GM21381 (cell line): ENCODE data around the gene PPP6C.
"Not testable (repeated sequence)": the region's sequence is repeated elsewhere in the genome, so short reads cannot be mapped to it uniquely, and the experiment has no call there.

Source experiments
- ATAC-seq: cut with Tn5 transposase; IDR thresholded peaks from one replicate; pipeline ENCODE4 v1.9.1; 2021; ENCODE audit warnings: mild to moderate bottlenecking, moderate library complexity; ENCODE audit not compliant: unreplicated experiment

The PPP6C gene

DNA sequence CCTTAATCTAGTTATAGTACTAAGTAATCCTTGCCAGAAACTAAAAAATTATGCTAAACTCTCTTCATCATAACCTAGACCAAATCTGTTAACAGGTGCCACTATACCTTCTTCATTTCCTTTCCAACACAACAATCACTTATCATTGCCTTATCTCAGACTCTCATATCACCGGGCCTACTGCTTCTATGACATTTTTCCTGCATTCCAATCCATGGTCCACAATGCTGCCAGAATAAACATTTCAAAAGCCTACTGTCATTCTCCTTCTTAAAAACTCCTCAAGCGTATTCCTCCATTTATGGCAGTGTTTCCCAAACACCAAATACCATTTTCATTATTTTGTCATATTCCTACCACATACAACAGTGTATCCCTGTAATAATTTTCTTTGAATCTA is 6.5 kb downstream of the PPP6C start:
- ATAC-seq = no peak

DNA sequence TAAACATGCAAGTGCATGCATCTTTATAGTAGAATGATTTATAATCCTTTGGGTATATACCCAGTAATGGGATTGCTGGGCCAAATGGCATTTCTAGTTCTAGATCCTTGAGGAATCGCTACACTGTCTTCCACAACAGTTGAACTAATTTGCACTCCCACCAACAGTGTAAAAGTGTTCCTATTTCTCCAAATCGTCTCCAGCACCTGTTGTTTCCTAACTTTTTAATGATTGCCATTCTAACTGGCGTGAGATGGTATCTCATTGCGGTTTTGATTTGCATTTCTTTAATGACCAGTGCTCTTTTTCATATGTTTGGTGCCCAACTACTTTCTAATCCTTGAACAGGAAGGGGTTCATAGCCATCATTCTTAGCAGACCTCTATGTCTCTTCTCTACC is 7.8 kb downstream of the PPP6C start:
- ATAC-seq = not testable (repeated sequence)

DNA sequence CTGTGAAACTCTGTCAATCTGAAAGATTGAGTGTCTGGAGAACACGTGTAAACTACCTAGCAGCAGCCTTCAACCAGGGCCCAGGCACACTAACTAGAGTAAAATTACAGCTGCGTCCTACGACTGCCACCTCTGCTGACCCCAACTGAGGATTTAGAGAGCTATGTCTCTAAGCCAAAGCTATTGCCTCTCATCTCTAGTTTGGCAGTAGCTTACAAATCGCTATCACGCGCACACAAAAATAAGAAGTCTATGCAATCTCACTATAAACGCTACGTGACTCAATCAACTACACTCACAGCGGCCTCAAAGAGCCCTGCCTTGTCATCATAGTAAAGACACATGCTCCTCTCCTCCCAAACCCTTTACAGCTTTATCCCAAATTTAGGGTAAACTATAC is 8.7 kb downstream of the PPP6C start:
- no peak for ATAC-seq

DNA sequence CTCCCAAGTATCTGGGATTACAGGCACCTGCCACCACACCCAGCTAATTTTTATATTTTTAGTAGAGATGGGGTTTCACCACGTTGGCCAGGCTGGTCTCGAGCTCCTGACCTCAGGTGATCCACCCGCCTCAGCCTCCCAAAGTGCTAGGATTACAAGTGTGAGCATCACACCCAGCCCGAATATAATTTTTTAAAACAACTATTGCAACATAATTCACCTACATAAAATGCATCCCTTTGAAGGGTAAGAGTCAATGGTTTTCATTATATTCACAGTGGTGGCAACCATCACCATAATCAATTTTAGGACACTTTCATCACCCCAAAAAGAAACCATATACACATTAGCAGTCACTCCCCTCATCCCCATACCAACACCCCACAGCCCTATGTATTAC is 9.8 kb downstream of the PPP6C start:
- ATAC-seq = not testable (repeated sequence)

DNA sequence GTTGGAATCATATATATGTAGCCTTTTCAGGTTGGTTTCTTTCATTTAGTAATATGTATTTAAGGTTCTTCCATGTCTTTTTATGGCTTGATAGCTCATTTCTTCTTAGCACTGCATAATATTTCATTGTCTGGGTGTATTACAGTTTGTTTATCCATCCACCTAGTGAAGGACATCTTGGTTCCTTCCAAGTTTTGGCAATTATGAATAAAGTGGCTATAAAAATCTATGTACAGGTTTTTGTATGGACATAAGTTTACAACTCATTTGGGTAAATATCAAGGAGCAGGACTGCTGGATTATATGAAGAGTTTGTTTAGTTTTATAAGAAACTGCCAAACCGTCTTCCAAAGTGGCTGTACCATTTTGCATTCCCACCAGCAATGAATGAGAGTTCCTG is 11.7 kb downstream of the PPP6C start:
- no peak for ATAC-seq

DNA sequence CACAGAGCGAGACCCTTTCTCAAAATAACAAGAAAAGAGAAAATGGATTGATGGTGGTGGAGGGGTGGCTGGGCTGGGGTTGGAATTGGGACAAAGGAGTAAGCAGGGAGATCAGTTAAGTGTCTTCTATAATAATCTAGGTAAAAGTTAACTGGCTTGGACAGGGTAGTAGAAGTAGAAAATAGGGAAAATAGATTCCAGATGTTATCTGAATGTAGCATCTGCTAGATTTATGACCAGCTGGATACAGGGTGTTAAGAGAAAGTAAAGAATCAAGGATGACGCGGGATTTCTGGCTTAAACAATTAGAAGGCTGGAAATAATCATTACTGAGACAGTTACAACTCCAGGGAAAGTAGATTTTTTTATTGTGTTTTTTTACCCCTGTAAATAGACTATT is 13.0 kb downstream of the PPP6C start:
- no peak for ATAC-seq

DNA sequence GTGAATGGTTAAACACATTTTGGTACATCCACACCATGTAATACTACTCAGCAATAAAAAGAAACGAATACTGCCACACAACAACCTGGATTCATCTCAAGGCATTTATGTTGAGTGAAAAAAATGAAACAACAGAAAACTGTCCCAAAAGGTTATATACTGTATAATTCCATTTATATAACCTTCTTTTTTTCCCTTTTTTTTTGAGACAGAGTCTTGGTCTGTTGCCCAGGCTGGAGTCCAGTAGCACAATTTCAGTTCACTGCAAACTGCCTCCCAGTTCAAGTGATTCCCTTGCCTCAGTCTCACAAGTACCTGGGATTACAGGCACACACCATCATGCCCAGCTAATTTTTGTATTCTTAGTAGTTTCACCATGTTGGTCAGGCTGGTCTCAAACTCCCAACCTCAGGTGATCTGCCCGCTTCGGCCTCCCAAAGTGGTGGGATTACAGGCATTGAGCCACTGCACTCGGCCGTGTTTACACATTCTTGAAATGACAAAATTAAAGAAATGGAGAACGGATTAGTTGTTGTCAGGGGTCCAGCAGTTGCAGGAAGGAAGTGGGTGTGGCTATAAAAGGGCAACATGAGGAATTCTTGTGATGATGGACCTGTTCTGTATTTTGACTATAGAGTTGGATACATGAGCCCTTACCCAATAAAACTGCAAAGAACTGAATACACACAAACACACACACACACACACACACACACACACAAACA is 17.4 kb downstream of the PPP6C start:
- no peak for ATAC-seq

DNA sequence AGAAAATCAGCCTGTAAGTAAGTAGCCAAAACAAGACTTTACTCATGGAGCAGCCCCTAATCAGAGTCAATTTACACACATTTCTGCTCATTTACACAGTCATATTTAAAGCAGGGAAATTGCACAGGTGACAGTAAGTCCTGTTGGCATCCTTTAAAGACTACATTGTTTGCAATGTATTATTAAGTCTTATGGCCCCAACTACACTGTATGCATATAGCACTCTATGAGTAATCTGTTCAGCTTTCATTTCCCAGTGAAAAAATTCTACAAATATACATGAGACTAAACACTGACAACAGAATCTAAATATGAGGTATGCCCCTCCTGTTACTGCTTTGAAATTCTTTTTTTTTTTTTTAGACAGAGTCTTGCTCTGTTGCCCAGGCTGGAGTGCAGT is 19.7 kb downstream of the PPP6C start:
- ATAC-seq = no peak

DNA sequence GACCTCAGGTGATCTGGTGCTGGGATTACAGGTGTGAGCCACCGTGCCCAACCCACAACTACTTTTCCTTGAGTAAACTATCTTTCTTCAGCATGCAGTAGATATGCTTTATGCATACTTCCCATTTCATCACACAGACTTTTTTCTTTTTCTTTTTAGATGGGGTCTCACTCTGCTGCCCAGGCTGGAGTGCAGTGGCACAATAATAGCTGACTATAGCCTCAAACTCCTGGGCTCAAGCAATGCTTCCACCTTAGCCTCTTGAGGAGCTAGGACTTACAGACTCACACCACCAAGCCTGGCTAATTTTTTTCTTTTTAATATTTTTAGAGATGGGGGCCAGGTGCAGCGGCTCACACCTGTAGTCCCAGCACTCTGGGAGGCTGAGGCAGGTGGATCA is 22.8 kb downstream of the PPP6C start:
- ATAC-seq = no peak

DNA sequence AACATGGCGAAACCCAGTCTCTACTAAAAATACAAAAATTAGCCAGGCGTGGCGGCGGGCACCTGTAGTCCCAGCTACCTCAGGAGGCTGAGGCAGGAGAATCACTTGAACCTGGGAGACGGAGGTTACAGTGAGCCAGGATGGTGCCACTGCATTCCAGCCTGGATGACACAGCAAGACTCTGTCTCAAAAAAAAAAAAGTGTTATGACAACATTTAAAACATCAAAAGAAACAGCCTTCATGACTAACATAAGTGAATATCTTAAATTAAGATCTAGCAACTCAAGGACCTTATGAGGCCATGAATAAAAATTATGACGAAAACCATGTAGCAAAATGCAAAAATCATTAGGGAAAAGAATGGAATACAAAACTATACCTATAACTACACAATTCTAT is 26.7 kb downstream of the PPP6C start:
- not testable (repeated sequence) for ATAC-seq

DNA sequence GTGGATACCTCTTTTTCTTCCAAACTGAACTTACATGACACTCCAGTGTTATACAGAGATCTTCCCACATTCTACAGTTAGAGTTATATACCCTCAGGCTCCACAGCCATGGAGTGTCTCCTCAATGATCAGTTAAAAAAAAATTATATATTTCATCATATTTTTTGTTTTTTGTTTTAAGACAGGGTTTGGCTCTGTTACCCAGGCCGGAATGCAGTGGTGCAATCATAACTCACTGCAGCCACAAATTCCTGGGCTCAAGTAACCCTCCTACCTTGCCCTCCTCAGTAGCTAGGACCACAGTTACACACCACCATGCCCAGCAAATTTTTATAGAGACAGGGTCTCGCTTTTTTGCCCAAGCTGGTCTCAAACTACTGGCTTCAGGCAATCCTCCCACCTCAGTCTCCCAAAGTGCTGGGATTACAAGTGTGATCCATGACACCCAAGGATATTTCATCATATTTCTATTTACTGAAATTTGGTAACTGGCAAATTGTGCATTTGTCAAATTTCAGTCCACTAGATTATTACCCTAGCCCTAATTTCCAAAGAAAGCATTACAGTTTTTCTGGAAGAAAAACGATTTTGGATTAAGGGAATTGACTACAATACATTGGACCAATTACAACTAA is 28.2 kb downstream of the PPP6C start:
- no peak for ATAC-seq

DNA sequence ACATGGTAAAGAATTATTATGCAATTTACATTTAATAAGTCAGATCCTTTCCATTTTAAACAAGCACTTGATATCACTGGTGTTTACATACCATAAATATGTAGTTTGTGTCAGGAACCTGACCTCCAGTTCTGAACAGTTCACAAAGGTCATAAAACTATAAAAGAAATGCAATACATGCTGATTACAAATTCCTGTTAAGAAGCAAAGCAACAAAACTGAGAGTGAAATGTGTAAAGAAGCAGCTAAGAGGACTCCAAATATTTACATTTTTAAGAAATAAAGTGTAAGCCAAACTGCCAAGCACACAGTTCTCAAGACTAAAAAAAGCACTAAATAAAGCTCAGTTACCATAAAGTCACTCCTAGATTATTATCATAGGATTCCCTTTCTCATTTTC is 28.9 kb downstream of the PPP6C start:
- ATAC-seq = no peak

DNA sequence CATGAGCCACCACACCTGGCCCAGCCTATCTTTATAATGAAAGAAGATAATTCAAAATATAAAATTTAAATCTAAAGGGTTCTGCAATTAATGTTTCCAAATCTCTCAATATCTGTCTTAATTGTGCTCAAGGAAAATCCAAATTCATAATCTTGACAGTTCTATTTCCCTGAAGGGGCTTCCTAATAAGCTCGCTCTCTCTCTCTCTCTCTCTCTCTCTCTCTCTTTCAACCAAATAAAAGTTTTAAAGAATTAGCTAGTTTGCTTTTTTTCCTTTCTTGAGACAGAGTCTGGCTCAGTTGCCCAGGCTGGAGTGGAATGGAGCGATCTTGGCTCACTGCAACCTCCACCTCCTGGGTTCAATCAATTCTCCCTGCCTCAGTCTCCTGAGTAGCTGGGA is 33.1 kb downstream of the PPP6C start:
- no peak for ATAC-seq

DNA sequence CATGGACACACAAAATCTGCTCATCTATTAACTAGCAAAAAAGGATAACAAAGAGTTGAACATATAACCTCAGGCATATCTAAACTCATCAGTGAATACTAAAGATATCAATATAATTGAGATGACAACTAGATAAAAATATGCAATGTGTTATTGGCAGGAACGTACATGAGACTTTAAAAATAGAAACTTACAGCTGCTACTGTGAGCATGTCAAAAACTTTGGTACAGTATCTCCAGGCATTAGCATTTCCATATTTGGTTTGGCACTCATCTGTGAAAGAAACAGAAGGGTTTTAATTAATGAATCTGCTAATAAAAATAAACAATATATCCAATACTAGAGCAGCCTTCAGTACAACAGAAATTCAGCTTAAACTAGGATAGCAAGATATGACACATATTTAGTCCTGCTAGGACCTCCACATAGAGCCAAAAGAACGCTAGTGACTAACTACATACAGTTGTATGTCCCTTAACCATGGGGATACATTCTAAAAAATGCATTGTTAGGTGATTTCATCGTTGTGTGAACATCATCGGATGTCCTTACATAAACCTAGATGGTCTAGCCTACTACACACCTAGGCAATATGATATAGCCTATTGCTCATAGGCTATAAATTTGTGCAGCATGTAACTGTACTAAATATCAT is 35.8 kb downstream of the PPP6C start:
- no peak for ATAC-seq

DNA sequence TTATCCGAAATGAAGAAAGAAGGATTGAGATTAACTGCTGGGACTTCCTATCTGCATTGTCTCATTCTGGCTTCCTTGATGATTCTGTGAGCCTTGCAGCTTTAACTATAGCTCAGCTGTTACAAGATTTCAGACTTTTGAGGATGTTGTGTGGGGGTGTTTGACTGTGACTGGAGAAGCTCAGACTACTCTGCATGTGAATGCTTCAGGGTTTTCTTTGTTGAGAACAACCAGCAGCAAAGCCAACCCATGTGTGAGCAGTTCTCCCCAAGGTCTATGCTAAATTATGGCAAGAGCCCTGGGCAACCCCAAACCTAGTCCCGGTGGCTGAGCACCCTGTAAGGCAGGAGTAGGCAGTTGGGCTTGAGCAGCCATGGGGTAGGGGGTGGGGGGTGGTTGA is 37.9 kb downstream of the PPP6C start:
- ATAC-seq = no peak

DNA sequence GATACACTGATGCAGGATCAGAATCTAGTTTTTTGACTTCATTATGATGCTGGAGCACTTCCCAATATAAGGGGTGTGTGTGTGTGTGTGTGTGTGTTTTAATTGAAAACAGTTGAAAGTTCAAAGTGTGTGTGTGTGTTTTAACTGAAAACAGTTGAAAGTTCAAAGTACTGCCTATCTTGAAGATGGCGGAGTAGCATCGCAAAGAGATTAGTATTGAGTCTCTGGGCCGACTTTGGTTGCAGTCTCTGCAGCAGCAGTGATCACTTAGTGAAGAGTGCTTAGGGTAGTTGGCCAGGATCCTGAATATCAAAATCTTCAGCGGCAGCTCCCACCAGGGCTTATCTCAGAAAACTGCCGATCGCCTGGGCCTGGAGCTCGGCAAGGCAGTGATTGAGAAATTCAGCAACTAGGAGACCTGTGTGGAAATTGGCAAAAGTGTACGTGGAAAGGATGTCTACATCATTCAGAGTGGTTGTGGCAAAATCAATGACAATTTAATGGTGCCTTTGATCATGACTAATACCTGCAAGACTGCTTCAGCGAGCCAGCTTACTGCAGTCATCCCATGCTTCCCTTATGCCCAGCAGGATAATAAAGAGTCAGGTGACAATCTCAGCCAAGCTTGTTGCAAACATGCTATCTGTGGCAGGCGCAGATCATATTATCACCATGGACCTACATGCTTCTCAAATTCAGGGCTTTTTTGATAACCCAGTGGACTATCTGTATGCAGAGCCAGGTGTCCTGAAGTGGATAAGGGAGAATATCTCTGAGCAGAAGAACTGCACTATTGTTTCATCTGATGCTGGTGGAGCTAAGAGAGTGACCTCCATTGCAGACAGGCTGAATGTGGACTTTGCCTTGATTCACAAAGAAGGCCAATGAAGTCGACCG is 39.0 kb downstream of the PPP6C start:
- ATAC-seq = no peak

DNA sequence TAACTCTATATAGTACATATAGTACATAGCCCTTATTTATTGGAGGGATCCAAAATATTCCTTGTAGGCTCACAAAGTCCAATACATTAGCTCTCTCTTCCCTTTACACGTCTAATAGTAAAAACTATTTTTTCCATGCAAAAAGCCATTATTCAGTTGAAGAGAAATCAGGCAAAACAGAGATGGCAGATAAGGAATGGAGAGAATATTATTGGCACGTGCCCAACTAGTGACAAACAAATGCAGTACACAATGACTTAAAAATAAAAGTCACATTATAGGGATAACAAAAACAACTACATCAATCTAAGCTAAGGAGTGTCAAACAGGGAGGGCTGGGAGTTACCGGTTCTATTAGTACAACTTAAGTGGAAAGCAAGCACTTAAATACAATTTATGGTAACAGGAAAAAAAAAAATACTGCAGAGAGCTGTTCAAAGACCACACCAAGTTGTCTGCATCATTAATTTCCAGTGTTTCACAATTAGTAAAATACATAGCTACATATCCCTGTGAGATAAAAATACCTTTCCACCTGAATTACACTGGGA is 42.1 kb downstream of the PPP6C start:
- ATAC-seq = no peak

DNA sequence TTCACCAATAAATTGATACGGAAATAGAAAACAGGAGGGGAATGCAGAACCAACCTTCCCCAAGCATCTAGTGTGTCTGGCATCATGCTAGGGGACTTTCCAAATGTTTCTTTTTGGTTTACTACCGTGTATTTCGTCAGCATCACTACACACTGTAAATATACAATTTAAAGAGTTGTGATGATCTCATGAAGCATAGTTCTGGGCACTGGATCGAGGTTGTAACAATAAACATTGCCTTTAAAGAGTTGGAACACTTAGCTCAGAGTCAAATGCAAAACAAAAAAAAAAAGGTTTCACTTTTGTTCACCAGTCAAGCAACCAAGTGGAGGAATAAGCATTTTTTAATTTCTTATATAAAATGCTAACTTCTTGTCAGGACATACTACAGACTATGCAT is 43.4 kb downstream of the PPP6C start:
- no peak for ATAC-seq

DNA sequence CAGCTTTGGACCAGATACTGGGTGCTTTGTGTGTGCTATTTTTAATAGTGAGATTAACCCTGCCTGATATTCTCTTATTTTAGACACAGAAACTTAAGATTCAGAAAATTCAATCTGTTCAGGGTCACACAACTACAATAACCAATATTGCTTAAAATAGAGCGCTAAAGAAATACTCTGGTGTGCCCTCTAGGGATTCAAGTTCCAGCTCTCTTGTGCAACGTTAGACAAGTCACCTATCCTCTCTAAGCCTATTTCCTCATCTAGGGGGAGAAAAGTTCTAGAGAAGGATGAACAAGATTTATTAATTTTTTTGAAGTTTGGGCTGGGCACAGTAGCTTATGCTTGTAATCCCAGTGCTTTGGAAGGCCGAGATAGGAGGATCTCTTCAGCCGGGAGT is 44.2 kb downstream of the PPP6C start:
- no peak for ATAC-seq

DNA sequence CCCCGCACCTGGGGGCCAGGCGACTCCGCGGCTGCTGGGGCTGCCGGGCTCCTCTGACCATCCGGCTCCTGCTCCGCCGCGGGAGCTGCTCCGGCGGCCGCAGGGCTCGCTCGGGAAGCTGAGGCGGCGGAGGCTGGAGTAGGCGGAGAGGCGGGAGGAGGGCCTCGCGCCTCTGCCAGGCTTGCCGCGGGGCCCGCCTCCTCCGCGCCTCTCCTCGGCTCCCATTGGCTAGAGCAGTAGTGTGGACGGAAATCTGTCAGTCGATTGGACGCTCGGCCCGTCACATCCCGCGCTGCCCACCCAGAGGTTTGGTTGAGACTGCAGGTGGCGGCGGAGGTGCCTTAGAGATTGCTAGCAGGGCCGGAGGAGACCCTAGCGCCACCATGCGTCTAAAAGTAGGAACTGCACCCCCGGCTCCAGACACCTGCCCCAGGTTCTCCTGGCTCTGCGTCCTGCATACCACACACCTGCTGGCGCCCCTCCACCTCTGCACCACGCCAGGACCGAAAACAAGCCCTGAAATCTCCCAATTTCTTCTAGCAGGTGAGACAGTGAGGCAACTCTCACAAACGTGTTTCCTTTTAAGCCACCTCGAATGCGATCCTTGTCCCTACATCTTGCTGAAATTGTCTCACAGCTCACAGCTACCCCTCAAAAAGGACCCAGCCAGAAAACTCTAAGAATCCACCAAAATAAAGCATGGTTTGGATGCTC is 46.1 kb downstream of the PPP6C start, which contains the start of gene SCAI:
SCAI (minus strand) TSS at position 152 of the 714 bp plus-strand sequence; CDS start at position 61, 91 bp downstream.
- peak; percentile 98 for ATAC-seq
